GM12878 (cell line): ENCODE measurements around the gene NXN.

Source experiments
- CHD2 ChIP-seq: IDR thresholded peaks from 2 replicates; pipeline ENCODE4 v1.6.1; 2011; ENCODE audit warnings: low read depth, low read length, improper control_type of control experiment, borderline replicate concordance
- HCFC1 ChIP-seq: fragments of 150-350 bp; IDR thresholded peaks from 2 replicates; pipeline ENCODE4 v1.6.1; 2014; ENCODE audit warnings: low read length
- HDGF ChIP-seq: fragments of 450-650 bp; IDR thresholded peaks from 2 replicates; pipeline ENCODE4 v1.6.1; 2016; ENCODE audit warnings: antibody characterized with exemption
- SMC3 ChIP-seq: IDR thresholded peaks from 2 replicates; pipeline ENCODE4 v1.6.1; 2011; ENCODE audit warnings: low read length, improper control_type of control experiment, borderline replicate concordance
- YY1 ChIP-seq: IDR thresholded peaks from 2 replicates; pipeline ENCODE4 v1.6.1; 2011; ENCODE audit warnings: low read depth, mild to moderate bottlenecking, low read length

DNA sequence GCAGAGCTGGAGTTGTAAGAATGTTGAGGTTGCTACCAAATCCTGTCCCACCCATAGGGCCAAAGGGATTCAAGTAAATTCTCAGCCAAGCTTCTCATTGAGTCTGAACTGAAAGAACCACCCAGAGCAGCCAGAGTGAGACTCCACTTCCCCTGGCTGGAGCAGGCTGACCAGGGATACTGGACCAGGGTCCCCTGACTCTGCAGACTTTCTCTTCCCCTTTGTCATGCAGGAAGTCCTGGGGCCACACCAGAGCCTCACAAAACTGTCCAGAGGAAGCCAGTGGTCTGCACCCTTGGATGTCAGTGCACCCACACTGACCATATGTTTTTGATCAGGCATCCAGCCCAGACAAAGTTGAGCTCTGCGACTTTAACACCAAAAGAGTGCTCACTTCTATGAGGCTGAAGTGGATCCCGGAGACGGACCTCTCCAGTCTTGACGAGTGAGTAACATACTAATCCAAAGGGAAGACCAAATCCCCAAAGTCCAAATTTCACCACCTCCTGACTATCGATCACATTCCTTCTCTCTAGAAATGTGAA lies 4.1 kb downstream of the NXN start:
- TF ChIP-seq HCFC1 (no peak), HDGF (no peak), CHD2 (no peak), SMC3 (no peak), YY1 (no peak)
